ENCODE measurements around the gene GDPD2.

The GDPD2 gene

DNA sequence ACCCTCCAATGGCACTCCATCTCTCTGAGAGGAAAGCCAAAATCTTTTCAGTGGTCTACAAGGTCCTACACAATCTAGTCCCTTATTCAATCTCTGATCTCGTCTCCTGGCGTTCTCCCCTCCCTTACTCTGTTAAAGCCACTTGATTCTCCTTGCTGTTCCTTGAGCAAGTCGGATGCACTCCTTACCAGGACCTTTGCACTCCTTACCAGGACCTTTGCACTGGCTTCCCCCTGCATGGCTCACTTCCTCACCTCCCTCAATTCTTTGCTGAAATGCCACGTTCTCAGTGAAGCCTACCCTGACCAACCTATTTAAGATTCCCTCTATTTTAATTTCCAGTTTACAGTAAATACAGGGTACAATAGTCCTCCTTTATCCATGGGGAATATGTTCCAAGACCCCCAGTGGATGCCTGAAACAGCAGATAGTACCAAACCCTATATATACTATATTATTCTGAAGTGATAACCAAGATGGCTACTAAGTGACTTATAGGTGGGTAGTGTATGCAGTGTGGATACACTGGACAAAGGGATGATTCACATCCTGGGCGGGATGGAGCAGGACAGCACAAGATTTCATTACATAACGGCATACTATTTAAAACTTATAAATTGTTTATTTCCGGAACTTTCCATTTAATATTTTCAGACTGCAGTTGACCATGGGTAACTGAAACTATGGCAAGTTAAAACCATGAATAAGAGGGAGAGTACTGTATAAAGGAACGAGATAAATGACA lies 15.0 kb downstream of the GDPD2 start:
- no peak for DNase-seq

DNA sequence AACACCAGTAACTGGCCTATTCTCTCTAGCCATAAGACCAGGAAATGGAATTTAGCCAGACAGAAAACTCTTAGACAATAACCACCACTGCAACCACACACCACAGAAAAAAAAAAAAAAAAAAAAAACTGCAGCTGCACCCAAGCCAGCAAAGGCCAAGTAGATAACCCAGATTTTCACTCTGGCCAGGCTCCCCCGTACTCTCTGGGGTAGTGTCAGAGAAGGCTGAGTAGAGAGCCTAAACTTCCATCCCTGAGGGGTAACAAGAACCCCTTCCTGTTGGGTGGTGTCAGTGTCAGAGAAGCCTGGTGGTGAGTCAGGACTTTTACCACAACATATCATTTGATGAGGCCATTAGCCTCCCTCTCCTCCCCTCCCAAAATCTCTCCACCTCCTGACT lies 15.9 kb downstream of the GDPD2 start:
- peak; percentile 13 for DNase-seq

DNA sequence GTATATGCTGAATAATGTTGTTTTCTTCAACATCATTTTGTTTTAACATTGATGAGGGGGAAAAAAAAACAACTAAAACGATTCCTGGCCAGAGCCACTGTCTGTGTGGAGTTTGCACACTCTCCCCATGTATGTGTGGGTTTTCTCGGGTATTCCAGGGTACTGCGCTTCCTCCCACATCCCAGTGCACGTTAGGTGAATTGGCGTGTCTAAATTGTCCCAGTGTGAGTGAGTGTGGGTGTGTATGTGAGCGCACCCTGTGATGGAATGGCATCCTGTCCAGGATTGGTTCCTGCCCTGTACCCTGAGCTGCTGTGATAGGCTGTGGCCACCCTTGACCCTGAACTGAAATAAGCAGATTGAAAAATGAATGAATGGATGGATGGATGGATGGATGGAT lies 19.1 kb downstream of the GDPD2 start:
- no peak for DNase-seq

DNA sequence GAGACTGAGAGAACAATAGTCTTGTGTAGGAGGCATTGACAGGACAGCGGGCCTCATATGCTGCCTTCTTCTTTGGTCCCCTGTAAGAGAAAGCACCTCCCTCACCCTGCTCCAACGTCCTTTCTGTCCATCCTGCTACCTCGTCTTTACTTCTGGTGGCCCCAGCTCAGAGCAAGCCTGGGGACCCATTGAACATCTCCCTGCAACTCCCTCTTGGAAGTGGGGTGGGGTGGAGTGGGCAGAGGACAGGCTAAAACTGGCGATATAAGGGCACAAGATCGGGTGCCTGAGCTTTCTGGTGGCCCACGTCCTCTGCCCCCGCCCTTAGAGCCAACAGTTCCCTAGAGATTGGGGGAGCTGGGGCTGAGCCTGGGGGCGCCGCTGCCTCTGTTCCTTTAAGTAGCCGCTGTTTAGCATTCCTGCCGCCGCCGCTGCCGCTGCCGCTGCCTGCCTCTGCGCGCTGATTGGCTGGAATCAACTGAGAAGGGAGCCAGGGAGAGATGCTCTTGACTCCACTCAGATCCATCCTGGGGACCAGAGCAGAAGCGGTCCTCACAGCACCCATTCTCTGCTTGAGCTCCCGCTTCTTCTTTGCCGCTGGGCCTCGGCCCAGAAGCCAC lies 21.3 kb downstream of the GDPD2 start, which contains the start of gene DLG3:
TSS of gene DLG3 (plus strand) at position 510 of the 620 bp plus-strand sequence. CDS start 367 bp downstream, outside the sequence.
- peak; percentile 39 for DNase-seq

DNA sequence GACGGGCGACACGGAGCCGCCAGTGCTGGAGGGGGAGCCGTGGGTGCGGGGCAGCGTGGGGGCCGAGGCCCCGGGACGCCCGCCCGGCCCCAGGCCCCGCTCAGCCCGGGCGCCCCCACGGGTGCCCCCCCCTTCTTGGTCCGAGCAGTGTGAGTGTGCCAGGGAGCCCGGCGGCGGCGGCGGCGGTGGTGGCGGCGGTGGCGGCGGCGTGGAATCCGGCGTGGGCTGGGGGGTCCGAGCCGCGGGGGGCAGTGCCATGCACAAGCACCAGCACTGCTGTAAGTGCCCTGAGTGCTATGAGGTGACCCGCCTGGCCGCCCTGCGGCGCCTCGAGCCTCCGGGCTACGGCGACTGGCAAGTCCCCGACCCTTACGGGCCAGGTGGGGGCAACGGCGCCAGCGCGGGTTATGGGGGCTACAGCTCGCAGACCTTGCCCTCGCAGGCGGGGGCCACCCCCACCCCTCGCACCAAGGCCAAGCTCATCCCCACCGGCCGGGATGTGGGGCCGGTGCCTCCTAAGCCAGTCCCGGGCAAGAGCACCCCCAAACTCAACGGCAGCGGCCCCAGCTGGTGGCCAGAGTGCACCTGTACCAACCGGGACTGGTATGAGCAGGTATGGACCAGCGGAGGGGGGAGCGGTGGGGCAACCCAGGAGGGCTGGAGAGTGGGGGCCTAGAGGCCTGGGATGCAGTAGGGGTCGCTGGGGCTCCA lies 22.0 kb downstream of the GDPD2 start:
- no peak for DNase-seq

DNA sequence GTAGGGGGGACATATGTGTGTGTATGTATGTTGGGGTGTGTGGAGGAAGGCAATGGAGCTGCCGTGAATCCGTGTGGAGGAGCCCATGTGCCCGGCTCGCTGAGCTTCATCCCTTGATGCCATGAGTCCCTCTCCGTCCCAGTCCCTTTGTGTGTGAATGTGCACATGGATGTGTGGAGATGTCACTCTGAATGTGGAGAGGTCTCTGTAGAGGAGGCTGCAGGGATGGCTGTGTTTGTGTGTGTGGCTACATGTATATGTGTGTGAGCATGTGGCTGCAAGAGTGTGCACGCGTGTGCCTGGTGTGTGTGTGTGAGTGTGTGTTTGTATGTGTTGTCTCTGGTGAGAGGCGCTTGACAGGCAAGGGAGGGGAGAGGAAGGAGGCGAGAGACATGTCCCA lies 22.8 kb downstream of the GDPD2 start:
- DNase-seq: no peak

DNA sequence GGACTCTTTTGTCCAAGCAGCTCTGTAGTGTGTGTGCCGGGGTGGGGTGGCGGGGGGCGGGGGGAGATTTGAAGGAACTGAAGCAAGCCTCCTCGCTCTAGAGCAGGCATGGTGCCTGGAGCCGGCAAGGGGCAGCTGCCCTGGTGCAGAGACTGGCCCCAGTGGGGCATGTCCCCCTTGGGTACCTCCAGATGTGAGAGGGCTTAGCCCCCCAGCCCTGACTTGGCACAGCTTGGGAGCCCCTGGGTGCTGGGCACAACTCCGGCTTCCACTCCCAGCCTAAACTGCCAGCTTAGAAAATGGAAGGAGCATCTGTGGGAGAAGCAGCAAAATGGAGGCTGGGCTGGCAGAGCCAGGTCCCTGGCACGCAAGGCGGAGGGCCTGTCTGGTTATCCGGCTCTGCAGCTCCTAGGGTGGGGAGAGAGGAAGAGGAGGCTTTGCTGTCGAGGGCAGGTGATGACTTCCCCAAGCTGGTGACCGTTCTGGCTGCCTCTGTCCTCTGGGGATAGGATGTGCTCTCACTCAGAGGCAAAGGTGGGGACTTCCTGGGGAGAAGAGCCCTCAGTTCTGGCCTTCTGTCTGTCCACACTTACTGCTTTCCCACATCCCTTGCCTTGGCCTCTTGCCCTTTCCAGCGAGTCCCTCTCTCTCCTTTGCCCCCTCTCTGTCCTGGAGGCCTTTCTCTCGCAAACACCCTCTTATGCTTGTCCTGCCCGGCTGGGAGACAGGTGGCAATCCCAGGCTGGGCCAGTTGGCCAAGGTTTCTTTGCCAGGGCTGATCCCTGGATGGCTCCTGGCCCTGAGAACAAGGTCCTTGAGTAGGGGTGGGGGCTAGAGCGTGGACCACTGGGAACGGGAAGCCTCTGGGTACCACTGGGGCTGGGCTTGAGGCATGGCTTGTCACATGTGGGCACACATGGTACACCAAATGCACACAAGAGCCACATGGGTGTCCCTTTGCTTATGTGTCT lies 23.6 kb downstream of the GDPD2 start:
- no peak for DNase-seq

DNA sequence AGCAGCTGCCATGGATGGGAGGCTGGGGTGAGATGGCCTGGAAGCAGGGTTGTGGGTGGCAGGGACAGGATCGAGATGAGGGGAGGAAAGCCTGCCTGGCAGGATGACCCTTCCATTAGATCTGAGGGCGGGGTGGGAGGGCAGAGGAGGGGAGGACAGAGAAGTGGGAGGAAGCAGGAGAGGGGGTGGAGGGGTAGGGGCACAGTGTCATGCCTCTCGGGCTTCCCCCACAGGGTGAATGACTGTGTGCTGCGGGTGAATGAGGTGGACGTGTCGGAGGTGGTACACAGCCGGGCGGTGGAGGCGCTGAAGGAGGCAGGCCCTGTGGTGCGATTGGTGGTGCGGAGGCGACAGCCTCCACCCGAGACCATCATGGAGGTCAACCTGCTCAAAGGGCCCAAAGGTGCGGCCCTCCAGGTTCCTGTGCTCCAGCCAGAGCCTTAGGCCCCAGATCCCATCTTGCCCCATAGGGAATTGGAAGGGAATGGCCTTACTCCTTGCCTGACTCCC lies 26.4 kb downstream of the GDPD2 start:
- no peak for DNase-seq

DNA sequence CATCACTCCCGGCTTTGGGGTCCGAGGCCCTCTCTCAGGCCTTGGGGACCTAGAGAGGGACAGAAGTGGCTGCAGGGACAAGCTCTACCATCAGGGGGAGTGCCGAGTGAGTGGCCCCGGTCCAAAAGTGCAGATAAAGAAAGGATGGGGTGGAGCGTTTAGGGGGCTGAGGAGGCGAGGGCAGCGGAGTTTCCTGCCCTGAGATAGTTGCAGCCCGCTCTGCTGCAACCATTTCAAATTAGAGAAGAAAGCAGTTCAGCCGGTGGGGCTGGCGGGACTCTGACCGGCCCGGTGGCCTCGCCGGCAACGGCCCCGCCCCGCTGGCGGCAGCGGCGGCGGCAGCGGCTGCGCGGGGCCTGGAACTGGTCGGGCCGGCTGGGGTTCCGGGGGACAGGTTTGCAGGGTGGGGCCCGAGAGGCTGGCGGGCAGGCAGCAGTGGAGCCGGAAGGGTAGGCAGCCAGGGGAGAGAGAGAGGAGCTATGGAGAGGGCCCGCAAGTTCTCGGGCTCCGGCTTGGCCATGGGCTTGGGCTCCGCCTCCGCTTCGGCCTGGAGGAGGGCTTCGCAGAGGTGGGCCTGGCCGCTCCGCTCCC lies 29.1 kb downstream of the GDPD2 start:
- peak; percentile 36 for DNase-seq

DNA sequence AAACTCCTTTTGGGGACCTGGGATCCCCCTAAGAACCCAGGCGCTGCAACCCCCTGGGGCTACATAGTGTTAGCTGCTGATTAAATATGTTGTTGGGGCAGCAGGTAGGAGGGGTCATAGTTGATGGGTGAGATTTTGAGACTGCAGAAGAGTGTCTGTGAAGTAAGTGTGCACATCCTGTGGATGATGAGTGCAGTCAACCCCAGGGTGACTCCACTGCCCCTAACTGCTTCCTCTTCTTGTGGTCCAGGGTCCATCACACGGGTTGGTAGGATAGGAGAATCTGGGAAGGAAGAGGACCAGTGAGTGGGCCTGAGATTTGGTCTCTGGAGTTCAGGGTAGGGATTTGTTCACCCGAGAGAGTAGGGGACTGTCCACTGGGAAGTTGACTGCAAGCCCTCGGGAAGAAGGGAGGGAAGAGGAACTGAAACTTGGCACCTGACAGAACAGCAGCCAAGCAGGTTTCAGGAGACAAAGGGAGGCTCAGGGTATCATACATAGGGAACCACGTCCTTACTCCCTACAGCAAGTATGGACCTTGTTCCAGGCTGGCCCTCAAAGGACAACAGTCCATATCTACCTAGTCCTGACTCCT lies 30.0 kb downstream of the GDPD2 start:
- DNase-seq: no peak

DNA sequence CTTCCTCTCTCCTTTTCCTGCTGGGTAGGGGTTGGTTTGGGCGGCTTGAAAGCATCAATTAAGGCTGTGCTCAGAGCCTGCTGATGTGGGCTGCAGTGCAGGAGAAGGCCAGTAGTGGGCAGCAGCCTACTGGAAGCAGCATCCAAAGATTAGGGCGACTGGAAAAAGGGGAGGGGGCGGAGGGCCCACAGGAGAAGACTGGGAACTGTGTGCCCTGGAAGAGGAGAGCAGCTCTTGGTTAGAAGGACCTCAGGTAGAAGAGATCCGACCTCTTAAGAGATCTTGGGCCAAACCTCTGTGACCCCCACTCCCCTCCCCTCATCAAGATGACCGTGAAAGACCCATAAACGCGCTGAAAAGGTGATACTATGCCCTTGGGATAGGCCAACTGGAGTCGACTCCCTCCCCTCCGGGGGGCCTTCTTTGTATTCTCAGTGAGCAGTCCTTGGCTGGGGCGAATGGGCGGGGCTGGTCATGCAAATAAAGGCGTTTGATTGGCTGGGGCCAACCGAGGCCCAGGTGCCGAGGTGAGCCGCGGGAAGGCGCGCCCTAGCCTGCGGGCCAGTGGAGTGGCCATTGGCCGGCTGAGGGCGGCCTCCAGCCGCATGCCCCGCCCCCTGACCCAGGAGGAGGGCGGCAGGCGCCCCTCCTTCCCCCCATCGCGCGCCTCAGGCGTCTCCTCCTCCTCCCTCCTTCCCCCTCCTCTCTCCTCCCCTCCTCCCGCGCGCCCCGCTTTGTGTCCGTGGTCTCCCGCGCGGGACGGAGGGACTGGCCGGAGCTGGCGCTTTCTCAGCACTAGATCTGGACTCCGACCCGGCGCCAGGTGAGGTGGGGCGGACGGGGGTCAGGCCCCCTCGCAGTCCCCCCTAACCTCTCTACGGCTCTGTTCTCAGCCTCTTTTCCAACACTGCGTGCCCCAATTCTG lies 31.6 kb downstream of the GDPD2 start:
- DNase-seq: peak; percentile 43

DNA sequence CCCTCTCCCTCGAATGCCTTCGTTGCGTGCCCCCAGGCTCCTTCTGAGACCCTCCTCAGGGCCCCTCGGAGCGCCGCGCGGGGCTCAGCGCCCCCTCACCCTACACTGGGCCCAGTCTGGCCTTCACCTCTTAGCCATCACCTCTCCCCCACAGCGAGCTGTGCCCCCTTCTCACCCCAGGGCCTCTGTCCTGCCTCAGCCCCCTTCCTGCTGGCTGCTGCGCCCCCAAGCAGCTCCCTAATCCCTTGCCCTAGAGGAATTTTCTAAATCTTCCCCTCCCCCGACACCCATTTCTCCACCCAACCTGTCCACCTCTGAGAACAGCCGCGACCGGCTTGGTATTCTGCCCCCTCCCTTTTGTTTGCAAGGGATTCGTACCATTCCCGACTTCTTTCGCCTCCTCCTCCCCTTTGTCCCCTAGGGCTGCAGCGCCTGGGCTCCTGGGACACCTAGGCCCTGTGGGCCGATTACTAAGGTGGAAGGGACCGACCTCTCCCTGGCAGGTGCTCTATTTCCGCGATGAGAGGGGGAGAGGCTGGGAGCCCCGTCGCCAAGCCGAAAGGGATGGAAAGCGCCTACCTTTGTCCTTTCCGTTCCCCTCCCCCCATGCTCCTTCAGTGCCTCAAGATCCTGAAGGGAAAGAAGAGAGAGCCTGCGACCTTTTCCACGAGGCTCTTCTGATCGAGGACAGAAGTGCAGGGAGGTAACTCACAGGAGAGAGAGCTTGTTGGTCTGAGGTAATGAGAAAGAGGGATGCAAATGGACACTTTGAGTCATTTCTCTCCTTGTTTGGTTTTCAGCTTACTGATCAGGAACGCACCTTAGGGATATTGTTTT lies 32.5 kb downstream of the GDPD2 start:
- DNase-seq: no peak

DNA sequence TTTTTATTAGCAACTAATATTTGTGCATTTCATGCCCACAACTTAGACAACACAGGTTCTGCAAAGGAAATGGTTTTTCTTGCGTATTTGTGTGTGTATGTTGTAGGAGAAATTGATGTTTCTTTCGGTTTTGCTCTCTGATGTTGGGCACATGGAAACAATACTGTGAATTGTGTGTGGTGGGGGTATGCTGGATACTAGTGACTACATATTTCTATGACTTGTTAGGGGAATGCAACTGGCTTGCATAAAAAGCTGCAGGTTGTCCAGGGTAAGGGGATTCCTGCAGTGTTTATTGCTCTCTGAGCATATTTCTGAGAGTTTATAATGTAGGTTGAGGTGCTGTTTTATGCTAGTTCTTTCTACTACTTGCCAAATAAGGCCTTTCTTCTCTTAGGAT lies 33.1 kb downstream of the GDPD2 start:
- no peak for DNase-seq

DNA sequence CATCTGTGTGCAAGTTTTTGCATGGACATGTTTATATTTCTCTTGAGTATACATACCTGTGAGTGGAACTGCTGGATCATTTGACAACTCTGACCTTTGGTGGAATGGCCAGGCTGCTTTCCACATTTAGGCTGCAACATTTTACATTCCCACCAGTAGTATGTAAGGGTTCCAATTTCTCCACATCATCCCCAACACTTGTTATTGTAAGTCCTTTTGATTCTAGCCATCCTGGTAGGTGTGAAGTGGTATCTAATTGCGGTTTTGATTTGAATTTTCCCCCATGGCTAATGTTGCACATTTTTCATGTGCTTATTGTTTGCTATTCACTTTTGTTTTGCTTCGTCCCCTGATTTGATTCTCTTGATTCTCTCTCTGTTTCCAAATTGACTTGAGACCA lies 37.9 kb downstream of the GDPD2 start:
- DNase-seq: no peak

DNA sequence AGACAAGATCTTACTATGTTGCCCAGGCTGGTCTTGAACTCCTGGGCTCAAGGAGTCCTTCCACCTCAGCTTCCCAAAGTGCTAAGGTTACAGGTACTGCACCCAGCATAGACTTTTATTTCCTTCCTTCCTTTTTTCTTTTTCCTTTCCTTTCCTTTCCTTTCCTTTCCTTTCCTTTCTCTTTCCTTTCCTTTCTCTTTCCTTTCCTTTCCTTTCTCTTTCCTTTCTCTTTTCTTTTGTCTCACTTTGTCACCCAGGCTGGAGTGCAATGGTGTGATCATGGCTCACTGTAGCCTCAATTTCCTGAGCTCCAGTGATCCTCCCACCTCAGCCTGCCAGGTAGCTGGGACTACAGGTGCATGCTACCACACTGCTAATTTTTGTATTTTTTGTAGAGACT lies 40.9 kb downstream of the GDPD2 start:
- no peak for DNase-seq

DNA sequence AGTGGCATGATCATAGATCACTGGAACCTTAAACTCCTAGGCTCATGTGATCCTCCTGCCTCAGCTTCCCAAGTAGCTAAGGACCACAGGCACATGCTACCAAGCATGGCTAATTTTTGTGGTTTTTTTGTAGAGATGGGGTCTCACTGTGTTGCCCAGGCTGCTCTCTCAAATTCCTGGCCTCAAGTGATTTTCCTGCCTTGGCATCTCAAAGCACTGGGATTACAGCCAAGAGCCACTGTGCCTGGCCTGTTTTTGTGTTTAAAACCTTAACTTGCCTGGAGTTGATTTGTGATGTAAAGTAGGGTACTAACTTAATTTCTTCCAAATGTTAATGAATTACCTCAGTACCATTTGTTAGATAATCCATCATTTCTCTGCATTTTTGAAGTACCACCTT lies 43.9 kb downstream of the GDPD2 start:
- DNase-seq: no peak

DNA sequence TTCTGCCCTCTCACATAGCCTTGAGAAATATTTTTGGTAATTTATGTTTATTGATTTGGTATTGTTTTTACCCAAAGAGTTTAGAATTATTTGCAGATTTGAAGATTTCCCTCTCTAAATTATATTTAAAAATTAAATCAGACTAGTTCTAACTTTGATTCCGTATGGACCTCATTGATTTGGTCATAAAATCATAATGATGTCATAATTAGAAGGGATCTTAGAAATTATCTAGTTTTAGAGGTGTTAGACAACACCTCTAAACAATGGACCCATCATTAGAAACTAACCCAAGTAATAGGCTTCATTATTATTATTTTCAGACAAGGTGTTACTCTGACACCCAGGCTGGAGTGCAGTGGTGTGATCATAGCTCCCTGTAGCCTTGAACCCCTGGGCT lies 45.6 kb downstream of the GDPD2 start:
- DNase-seq: no peak

DNA sequence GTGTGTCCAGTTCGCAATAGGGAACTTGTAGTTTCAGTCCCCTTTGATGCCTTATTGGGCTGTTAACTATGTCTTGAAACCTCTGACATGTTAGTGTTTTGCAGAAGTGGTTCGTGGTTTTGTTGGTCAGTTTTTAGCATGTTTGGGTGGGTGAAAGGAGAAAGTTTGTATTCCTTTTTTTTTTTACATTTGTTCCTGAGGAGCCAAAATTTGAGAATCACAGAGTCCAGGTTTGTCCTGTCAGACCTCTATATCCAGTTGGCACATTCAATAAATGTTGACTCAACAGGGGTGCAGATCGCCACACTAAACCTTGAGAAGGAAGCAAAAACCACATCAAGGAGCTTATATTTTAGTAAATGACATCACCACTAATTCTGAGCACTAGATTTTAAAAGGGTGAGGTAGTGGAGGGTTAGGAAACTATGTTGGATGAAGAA lies 47.8 kb downstream of the GDPD2 start:
- no peak for DNase-seq

DNA sequence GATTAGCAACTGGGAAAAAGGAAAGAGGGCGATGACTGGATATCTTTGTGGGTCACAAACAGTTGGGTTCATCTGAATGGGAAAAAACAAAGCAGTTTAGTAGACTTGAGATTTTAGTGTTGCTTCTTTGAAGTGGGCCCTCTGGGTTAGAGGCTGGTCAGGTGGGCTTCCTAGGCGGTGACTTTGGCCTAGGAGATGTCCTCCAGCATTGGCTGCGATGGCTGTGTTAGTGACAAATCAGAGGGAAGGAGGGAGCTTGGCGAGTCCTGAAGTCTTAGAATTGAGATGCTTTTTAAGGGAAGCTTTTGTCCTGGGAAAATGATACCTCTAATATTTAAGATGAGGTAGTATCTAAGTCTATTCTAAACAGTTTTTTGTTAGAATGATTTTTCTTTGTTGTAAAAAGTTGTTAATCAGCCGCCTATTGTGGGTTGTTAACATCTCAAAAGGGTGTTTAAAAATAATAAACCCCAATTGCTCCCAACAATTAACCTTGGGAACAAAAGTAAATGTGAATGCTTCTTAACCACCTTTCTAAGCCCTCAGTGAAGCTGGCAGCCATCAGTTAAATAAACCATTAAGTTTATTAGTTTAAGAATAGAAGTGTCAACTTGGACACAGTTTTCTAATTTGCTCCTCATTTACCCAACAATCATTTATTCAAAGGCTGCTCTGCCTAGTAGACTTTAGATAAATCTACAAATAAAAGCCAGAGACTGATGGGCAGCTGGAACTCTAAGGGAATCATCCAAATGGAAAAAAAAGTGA lies 53.2 kb downstream of the GDPD2 start:
- no peak for DNase-seq
